ENCODE measurements around the gene ALKBH5.

Gene ALKBH5

GRCh38 chr17:18151290-18151689 is 32.3 kb upstream of the ALKBH5 start:
- TF ChIP-seq CTCF (IDR thresholded peaks at IDR 0.05; ENCODE audit: insufficient read depth, low read length, poor library complexity, severe bottlenecking): no peak
- Histone ChIP-seq H3K27me3 (replicated peaks; ENCODE audit: control insufficient read depth, insufficient read depth, low read length) (no peaks in the 10 kb centered on the region; the same call in 1 of the 2 replicates), H3K4me3 (replicated peaks; ENCODE audit: low read depth, low read length) (no peak overlapping the region), H3K36me3 (ENCODE audit: control insufficient read depth, insufficient read depth, low read length) (no peaks in the 10 kb centered on the region)
- DNase-seq (ENCODE audit: extremely low read depth, insufficient read length): no peak

- H3K27me3 ChIP-seq (replicated peaks; ENCODE audit: control insufficient read depth, insufficient read depth, low read length): no peaks in the 10 kb centered on the region; the same call in 1 of the 2 replicates
- DNase-seq (ENCODE audit: extremely low read depth, insufficient read length): no peak
Observed at GRCh38 chr17:18155179-18155578, 28.4 kb upstream of the ALKBH5 start.

GRCh38 chr17:18156171-18156975 is 27.3 kb upstream of the ALKBH5 start:
- peak; percentile 23 for TF ChIP-seq CTCF (IDR thresholded peaks at IDR 0.05; ENCODE audit: insufficient read depth, low read length, poor library complexity, severe bottlenecking)
- no peak for DNase-seq (ENCODE audit: extremely low read depth, insufficient read length)
- H3K4me3 ChIP-seq (replicated peaks; ENCODE audit: low read depth, low read length): no peak overlapping the region
- no peaks in the 10 kb centered on the region for H3K36me3 ChIP-seq (ENCODE audit: control insufficient read depth, insufficient read depth, low read length)
- no peaks in the 10 kb centered on the region for H3K27me3 ChIP-seq (replicated peaks; ENCODE audit: control insufficient read depth, insufficient read depth, low read length)

More at GRCh38 chr17:18155179-18155578, 28.4 kb upstream of the ALKBH5 start:
- TF ChIP-seq CTCF (IDR thresholded peaks at IDR 0.05; ENCODE audit: insufficient read depth, low read length, poor library complexity, severe bottlenecking): no peak
- no peak overlapping the region for H3K4me3 ChIP-seq (replicated peaks; ENCODE audit: low read depth, low read length)
- H3K36me3 ChIP-seq (ENCODE audit: control insufficient read depth, insufficient read depth, low read length): no peaks in the 10 kb centered on the region

GRCh38 chr17:18156976-18157280 is 26.7 kb upstream of the ALKBH5 start:
- no peak for DNase-seq (ENCODE audit: extremely low read depth, insufficient read length)
- Histone ChIP-seq H3K36me3 (ENCODE audit: control insufficient read depth, insufficient read depth, low read length) (no peaks in the 10 kb centered on the region), H3K4me3 (replicated peaks; ENCODE audit: low read depth, low read length) (no peak overlapping the region), H3K27me3 (replicated peaks; ENCODE audit: control insufficient read depth, insufficient read depth, low read length) (no peaks in the 10 kb centered on the region)
- no peak for TF ChIP-seq CTCF (IDR thresholded peaks at IDR 0.05; ENCODE audit: insufficient read depth, low read length, poor library complexity, severe bottlenecking)

GRCh38 chr17:18157354-18157985 is 26.2 kb upstream of the ALKBH5 start:
- no peaks in the 10 kb centered on the region for H3K27me3 ChIP-seq (replicated peaks; ENCODE audit: control insufficient read depth, insufficient read depth, low read length)
- TF ChIP-seq CTCF (IDR thresholded peaks at IDR 0.05; ENCODE audit: insufficient read depth, low read length, poor library complexity, severe bottlenecking): no peak
- H3K36me3 ChIP-seq (ENCODE audit: control insufficient read depth, insufficient read depth, low read length): no peaks in the 10 kb centered on the region
- no peak for DNase-seq (ENCODE audit: extremely low read depth, insufficient read length)
- no peak overlapping the region for H3K4me3 ChIP-seq (replicated peaks; ENCODE audit: low read depth, low read length)
